Right atrium auricular region (tissue), 2 donors: ENCODE measurements around the gene MRPS14. TPM values are rescaled to one million over a fixed set of nuclear protein-coding genes. Genes with fewer than 3 reads are reported as not detected.

ENCODE experiments used
- DNase-seq: peaks from one replicate; pipeline ENCODE4 v3.0.0-alpha.2; 2019; ENCODE audit warnings: low spot score
- H3K27ac ChIP-seq, 2 donors: fragments of 200-600 bp; sonication (generic); 1 replicate in 1 of 2; 2 replicates in 1 of 2; pipeline ENCODE4 v1.5.1; 2016 to 2019
- H3K27me3 ChIP-seq, 2 donors: fragments of 200-600 bp; sonication (generic); one replicate each; pipeline versions ENCODE4 v1.5.1 to v1.6.0; 2017 to 2019
- H3K36me3 ChIP-seq: fragments of 200-600 bp; sonication (generic); one replicate; pipeline ENCODE4 v1.5.1; 2016
- H3K4me1 ChIP-seq, 2 donors: fragments of 200-600 bp; sonication (generic); one replicate each; pipeline versions ENCODE4 v1.5.1 to v1.6.0; 2017 to 2019
- H3K4me3 ChIP-seq, 2 donors: fragments of 200-600 bp; sonication (generic); 1 replicate in 1 of 2; 2 replicates in 1 of 2; pipeline ENCODE4 v1.5.1; 2017 to 2019; ENCODE audit warnings: mild to moderate bottlenecking in 1 of 2, moderate library complexity in 1 of 2
- H3K9me3 ChIP-seq, 2 donors: fragments of 200-600 bp; sonication (generic); one replicate each; pipeline ENCODE4 v1.5.1; 2019
- CTCF ChIP-seq, 2 donors: fragments of 200-600 bp; sonication (generic); IDR thresholded peaks; one replicate each; pipeline ENCODE4 v1.5.1; 2019; ENCODE audit warnings: antibody characterized with exemption in 2 of 2
- total RNA-seq, 2 donors: library from RNA; depleted of rRNA; stranded (reverse); fragments of >200 nt; gene quantifications; one replicate each; pipeline ENCODE4 v1.1.0, GENCODE V29; 2016

The MRPS14 gene
- total RNA-seq, 2 donors from 2014 or later = 14.8 to 16.7 TPM

GRCh38 chr1:174976436-174977108 is 46.7 kb downstream of the MRPS14 start:
- no peak for DNase-seq
- no peaks in the 10 kb centered on the region for H3K27me3 ChIP-seq
- no peak for TF ChIP-seq CTCF (IDR thresholded peaks at IDR 0.05)
- no peak overlapping the region for H3K4me3 ChIP-seq
- peak overlapping the region in 1 of 2 donors; percentile 55 for H3K27ac ChIP-seq
- H3K36me3 ChIP-seq = peaks cover 14% of the 10 kb centered on the region
- no peaks in the 10 kb centered on the region for H3K9me3 ChIP-seq
- peaks cover 0 to 16% of the 10 kb centered on the region in 2 donors for H3K4me1 ChIP-seq

- Histone ChIP-seq H3K27me3 (no peaks in the 10 kb centered on the region), H3K9me3 (no peaks in the 10 kb centered on the region), H3K27ac (peak overlapping the region in 1 of 2 donors; percentile 55), H3K36me3 (peaks cover 14% of the 10 kb centered on the region), H3K4me1 (peaks cover 0 to 16% of the 10 kb centered on the region in 2 donors), H3K4me3 (no peak overlapping the region)
- no peak for TF ChIP-seq CTCF (IDR thresholded peaks at IDR 0.05)
- DNase-seq = no peak
These were observed 47.5 kb downstream of the MRPS14 start for GRCh38 chr1:174975764-174976163.

- DNase-seq = no peak
- Histone ChIP-seq H3K4me3 (no peak overlapping the region), H3K36me3 (peaks cover 17% of the 10 kb centered on the region), H3K27me3 (no peaks in the 10 kb centered on the region), H3K27ac (peak overlapping the region in 1 of 2 donors; percentile 26), H3K9me3 (no peaks in the 10 kb centered on the region), H3K4me1 (peaks cover 0 to 16% of the 10 kb centered on the region in 2 donors)
- TF ChIP-seq CTCF (IDR thresholded peaks at IDR 0.05) = no peak
These were observed 48.5 kb downstream of the MRPS14 start for GRCh38 chr1:174974711-174975119.

GRCh38 chr1:174971902-174972301 is 51.3 kb downstream of the MRPS14 start:
- no peak for TF ChIP-seq CTCF (IDR thresholded peaks at IDR 0.05)
- Histone ChIP-seq H3K27ac (no peak overlapping the region), H3K27me3 (no peaks in the 10 kb centered on the region), H3K9me3 (no peaks in the 10 kb centered on the region), H3K4me1 (peaks cover 0 to 28% of the 10 kb centered on the region in 2 donors), H3K4me3 (no peak overlapping the region), H3K36me3 (peaks cover 6% of the 10 kb centered on the region)
- no peak for DNase-seq

GRCh38 chr1:174971466-174971865 is 51.8 kb downstream of the MRPS14 start:
- Histone ChIP-seq H3K9me3 (no peaks in the 10 kb centered on the region), H3K27ac (no peak overlapping the region), H3K4me1 (peaks cover 0 to 32% of the 10 kb centered on the region in 2 donors), H3K27me3 (no peaks in the 10 kb centered on the region), H3K36me3 (peaks cover 6% of the 10 kb centered on the region), H3K4me3 (no peak overlapping the region)
- no peak for TF ChIP-seq CTCF (IDR thresholded peaks at IDR 0.05)
- DNase-seq = no peak

- Histone ChIP-seq H3K4me3 (no peak overlapping the region), H3K9me3 (no peaks in the 10 kb centered on the region), H3K36me3 (peaks cover 6% of the 10 kb centered on the region), H3K27me3 (no peaks in the 10 kb centered on the region), H3K27ac (no peak overlapping the region), H3K4me1 (peaks cover 0 to 39% of the 10 kb centered on the region in 2 donors)
- TF ChIP-seq CTCF (IDR thresholded peaks at IDR 0.05) = no peak
- DNase-seq = no peak
These were observed 53.2 kb downstream of the MRPS14 start for GRCh38 chr1:174969977-174970376.
